ENCODE results near the gene CADM1.

GRCh38 chr11:115366826-115367225 lies 137.4 kb downstream of the CADM1 start:
- TF ChIP-seq CTCF (conservative IDR thresholded peaks at IDR 0.05; ENCODE audit: low read depth, low read length), result no peak
- no peak for TF ChIP-seq EZH2 (IDR thresholded peaks at IDR 0.05; ENCODE audit: low read length, unreplicated experiment)
- TF ChIP-seq EZH2phosphoT487 (IDR thresholded peaks at IDR 0.05; ENCODE audit: borderline replicate concordance, low read length), result no peak
